Trophoblast cell (in vitro differentiated cells and primary cell): ENCODE data around the gene SLC35F1.

Source experiments
- DNase-seq, 2 donors: peaks; one replicate each; pipeline ENCODE4 v3.0.0-alpha.2; 2016
- H2AFZ ChIP-seq: 2 replicates; pipeline ENCODE4 v1.6.1; 2013; ENCODE audit warnings: low read length, moderate library complexity, mild to moderate bottlenecking; ENCODE audit not compliant: insufficient read depth, poor library complexity
- H2AK5ac ChIP-seq: 2 replicates; pipeline ENCODE4 v1.6.1; 2013; ENCODE audit warnings: mild to moderate bottlenecking, low read length
- H2BK120ac ChIP-seq: 2 replicates; pipeline ENCODE4 v1.6.1; 2013; ENCODE audit warnings: low read length, mild to moderate bottlenecking, moderate library complexity; ENCODE audit not compliant: insufficient read depth, poor library complexity
- H2BK12ac ChIP-seq: 2 replicates; pipeline ENCODE4 v1.6.1; 2013; ENCODE audit warnings: mild to moderate bottlenecking, low read length, moderate library complexity
- H2BK5ac ChIP-seq: 2 replicates; pipeline ENCODE4 v1.6.1; 2013; ENCODE audit warnings: low read length, low read depth, moderate library complexity, mild to moderate bottlenecking; ENCODE audit not compliant: poor library complexity
- H3K14ac ChIP-seq: 2 replicates; pipeline ENCODE4 v1.6.1; 2013; ENCODE audit warnings: mild to moderate bottlenecking, low read length
- H3K18ac ChIP-seq: 2 replicates; pipeline ENCODE4 v1.6.1; 2013; ENCODE audit warnings: mild to moderate bottlenecking, low read length
- H3K23ac ChIP-seq: 2 replicates; pipeline ENCODE4 v1.6.1; 2013; ENCODE audit warnings: low read length
- H3K27ac ChIP-seq: 2 replicates; pipeline ENCODE4 v1.5.1; 2013; ENCODE audit warnings: low read depth, mild to moderate bottlenecking, inconsistent platforms, low read length, moderate library complexity
- H3K27me3 ChIP-seq: 2 replicates; pipeline ENCODE4 v1.6.1; 2013; ENCODE audit warnings: inconsistent platforms, mild to moderate bottlenecking, low read length, moderate library complexity; ENCODE audit not compliant: insufficient read depth
- H3K36me3 ChIP-seq, 2 experiments: 1 replicate in 1 of 2; 2 replicates in 1 of 2; pipeline ENCODE4 v1.6.1; 2013; ENCODE audit warnings: low read length in 2 of 2, mild to moderate bottlenecking in 2 of 2, moderate library complexity in 1 of 2; ENCODE audit not compliant: insufficient read depth in 2 of 2, control insufficient read depth in 1 of 2
- H3K4ac ChIP-seq: 2 replicates; pipeline ENCODE4 v1.6.1; 2013; ENCODE audit warnings: low read depth, mild to moderate bottlenecking, low read length, moderate library complexity
- H3K4me1 ChIP-seq, 2 experiments: 1 replicate in 1 of 2; 2 replicates in 1 of 2; pipeline ENCODE4 v1.6.1; 2013; ENCODE audit warnings: low read length in 2 of 2, mild to moderate bottlenecking in 2 of 2, moderate library complexity in 1 of 2; ENCODE audit not compliant: insufficient read depth in 2 of 2, control insufficient read depth in 1 of 2
- H3K4me2 ChIP-seq: 2 replicates; pipeline ENCODE4 v1.6.1; 2013; ENCODE audit warnings: inconsistent platforms, mild to moderate bottlenecking, low read length, moderate library complexity
- H3K4me3 ChIP-seq: 2 replicates; pipeline ENCODE4 v1.5.1; 2013; ENCODE audit warnings: mild to moderate bottlenecking, low read depth, low read length, inconsistent platforms
- H3K79me1 ChIP-seq: one replicate; pipeline ENCODE4 v1.6.1; 2013; ENCODE audit warnings: low read length
- H3K79me2 ChIP-seq: 2 replicates; pipeline ENCODE4 v1.6.1; 2013; ENCODE audit warnings: low read length, mild to moderate bottlenecking; ENCODE audit not compliant: control insufficient read depth, insufficient read depth, poor library complexity
- H3K9ac ChIP-seq: 2 replicates; pipeline ENCODE4 v1.6.1; 2013; ENCODE audit warnings: mild to moderate bottlenecking, low read length
- H3K9me3 ChIP-seq: 2 replicates; pipeline ENCODE4 v1.6.1; 2013; ENCODE audit warnings: low read depth, mild to moderate bottlenecking, control low read depth, inconsistent platforms, low read length; ENCODE audit not compliant: insufficient read depth
- H4K12ac ChIP-seq: 2 replicates; pipeline ENCODE4 v1.6.1; 2013; ENCODE audit warnings: low read depth, mild to moderate bottlenecking, low read length, moderate library complexity
- H4K8ac ChIP-seq: 2 replicates; pipeline ENCODE4 v1.6.1; 2013; ENCODE audit warnings: low read depth, mild to moderate bottlenecking, low read length, moderate library complexity
- H4K91ac ChIP-seq: one replicate; pipeline ENCODE4 v1.6.1; 2013; ENCODE audit warnings: low read depth, mild to moderate bottlenecking, low read length, moderate library complexity
- WGBS: extraction: QIAGEN DNeasy Blood & Tissue Kit; methylation state at CpG from one replicate; pipeline ENCODE4 v1.1.7; 2013; ENCODE audit warnings: missing lambda C conversion rate; ENCODE audit not compliant: insufficient read length, insufficient coverage; ENCODE audit errors: extremely low coverage; 5-methylcytosine and 5-hydroxymethylcytosine counted together

SLC35F1 gene

DNA sequence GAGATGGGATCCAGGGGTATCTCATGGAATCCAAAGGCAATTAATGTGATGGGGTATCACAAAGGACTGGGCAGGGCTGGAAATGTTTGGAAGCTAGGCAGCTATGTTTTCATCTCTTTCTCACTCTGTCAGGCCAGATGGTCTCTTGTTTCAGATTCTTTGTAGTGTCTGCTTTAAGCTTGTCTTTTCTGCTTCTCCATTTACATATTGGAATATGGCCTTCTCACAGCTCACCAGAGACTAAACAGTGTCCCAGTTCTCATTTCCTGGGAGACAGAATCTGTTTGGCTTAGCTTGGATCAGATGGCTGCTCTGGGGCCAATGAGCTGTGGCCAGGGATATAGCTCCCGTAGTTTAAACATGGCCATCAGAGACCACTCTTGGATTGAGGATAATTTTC, 78.9 kb downstream of the SLC35F1 start:
- WGBS, result no CpG with 5 or more reads among the region's 1 CpG
- H4K12ac ChIP-seq, result no peak overlapping the region

DNA sequence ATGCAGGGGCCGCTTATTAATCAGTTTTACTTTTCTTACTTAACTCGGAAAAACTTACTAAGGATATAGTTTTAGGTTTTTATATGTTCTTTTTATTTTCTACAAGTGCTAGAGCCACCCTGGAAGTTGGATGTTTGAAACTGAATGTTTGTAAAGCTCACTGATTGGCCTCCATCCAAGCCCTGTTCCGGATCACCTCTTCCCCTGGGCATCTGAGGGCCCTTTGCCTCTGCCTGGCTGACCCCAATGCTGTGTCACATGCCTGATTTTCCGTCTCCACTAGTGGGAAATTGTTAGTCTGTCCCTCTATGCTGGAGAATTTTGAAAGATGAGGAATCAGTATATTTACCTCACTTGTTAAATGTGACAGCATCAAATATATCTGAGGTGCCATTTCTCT, 79.3 kb downstream of the SLC35F1 start:
- no CpG with 5 or more reads among the region's 4 CpGs for WGBS
- no peak overlapping the region for H2AK5ac ChIP-seq
- no peak overlapping the region for H3K4me3 ChIP-seq
- no peak overlapping the region for H2BK12ac ChIP-seq
- no peak overlapping the region for H4K8ac ChIP-seq
- H3K79me1 ChIP-seq, result no peaks in the 10 kb centered on the region
- H2BK120ac ChIP-seq, result no peak overlapping the region
- H4K91ac ChIP-seq, result no peak overlapping the region
- no peak overlapping the region for H2BK5ac ChIP-seq
- no peak overlapping the region for H3K27ac ChIP-seq
- no peak for DNase-seq
- no peak overlapping the region for H2AFZ ChIP-seq
- H3K14ac ChIP-seq, result no peak overlapping the region
- H3K4me2 ChIP-seq, result no peak overlapping the region
- no peak overlapping the region for H3K23ac ChIP-seq
- H4K12ac ChIP-seq, result no peak overlapping the region
- H3K9ac ChIP-seq, result no peak overlapping the region
- H3K9me3 ChIP-seq, result no peaks in the 10 kb centered on the region
- H3K36me3 ChIP-seq, result no peaks in the 10 kb centered on the region
- no peak overlapping the region for H3K4ac ChIP-seq
- no peaks in the 10 kb centered on the region for H3K27me3 ChIP-seq
- H3K79me2 ChIP-seq, result no peaks in the 10 kb centered on the region
- no peaks in the 10 kb centered on the region for H3K4me1 ChIP-seq
- no peak overlapping the region for H3K18ac ChIP-seq

More for the DNA sequence above, 78.9 kb downstream of the SLC35F1 start:
- H2BK5ac ChIP-seq, result no peak overlapping the region
- H3K9me3 ChIP-seq, result no peaks in the 10 kb centered on the region
- H3K27ac ChIP-seq, result no peak overlapping the region
- no peak overlapping the region for H2BK120ac ChIP-seq
- no peaks in the 10 kb centered on the region for H3K4me1 ChIP-seq
- no peaks in the 10 kb centered on the region for H3K27me3 ChIP-seq
- H2AK5ac ChIP-seq, result no peak overlapping the region
- no peaks in the 10 kb centered on the region for H3K36me3 ChIP-seq
- H3K18ac ChIP-seq, result no peak overlapping the region
- H3K4ac ChIP-seq, result no peak overlapping the region
- H2AFZ ChIP-seq, result no peak overlapping the region
- no peak overlapping the region for H3K4me3 ChIP-seq
- no peak overlapping the region for H3K14ac ChIP-seq
- H3K23ac ChIP-seq, result no peak overlapping the region
- DNase-seq, result no peak
- no peak overlapping the region for H3K9ac ChIP-seq
- H3K79me1 ChIP-seq, result no peaks in the 10 kb centered on the region
- H2BK12ac ChIP-seq, result no peak overlapping the region
- no peaks in the 10 kb centered on the region for H3K79me2 ChIP-seq
- H4K8ac ChIP-seq, result no peak overlapping the region
- no peak overlapping the region for H4K91ac ChIP-seq
- H3K4me2 ChIP-seq, result no peak overlapping the region

DNA sequence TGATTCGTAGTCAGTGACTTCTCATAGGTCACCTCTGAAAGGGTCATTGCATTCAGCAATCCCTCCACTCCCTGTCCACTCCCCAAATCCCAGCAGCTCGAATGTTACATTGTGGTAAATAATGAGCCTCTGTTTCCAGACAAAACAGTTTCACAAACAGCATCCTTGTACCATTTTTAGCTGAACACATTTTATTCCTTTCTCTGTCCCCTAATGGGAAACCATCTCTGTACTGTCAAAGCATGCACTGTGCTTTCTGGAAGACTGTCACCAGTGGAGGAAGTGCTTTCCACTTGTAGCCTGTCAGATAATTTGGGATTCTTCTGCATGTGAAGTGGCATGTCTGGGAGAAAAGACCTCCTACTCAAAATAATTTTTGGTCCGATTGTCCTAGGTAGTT, 82.0 kb downstream of the SLC35F1 start:
- H3K4me2 ChIP-seq, result no peak overlapping the region
- H3K14ac ChIP-seq, result no peak overlapping the region
- no peak overlapping the region for H3K18ac ChIP-seq
- H2BK12ac ChIP-seq, result no peak overlapping the region
- H3K23ac ChIP-seq, result peak overlapping the region; percentile 44
- DNase-seq, result no peak
- H4K8ac ChIP-seq, result no peak overlapping the region
- H3K27ac ChIP-seq, result no peak overlapping the region
- no peaks in the 10 kb centered on the region for H3K36me3 ChIP-seq
- H2BK5ac ChIP-seq, result no peak overlapping the region
- H2BK120ac ChIP-seq, result no peak overlapping the region
- H3K4me1 ChIP-seq, result no peaks in the 10 kb centered on the region
- whole genome bisulfite sequencing, result no CpG with 5 or more reads among the region's 3 CpGs
- no peak overlapping the region for H3K9ac ChIP-seq
- H2AK5ac ChIP-seq, result no peak overlapping the region
- no peaks in the 10 kb centered on the region for H3K27me3 ChIP-seq
- H3K4ac ChIP-seq, result no peak overlapping the region
- no peak overlapping the region for H4K91ac ChIP-seq
- H4K12ac ChIP-seq, result no peak overlapping the region
- no peaks in the 10 kb centered on the region for H3K9me3 ChIP-seq
- no peak overlapping the region for H2AFZ ChIP-seq
- no peak overlapping the region for H3K4me3 ChIP-seq
- H3K79me1 ChIP-seq, result no peaks in the 10 kb centered on the region
- no peaks in the 10 kb centered on the region for H3K79me2 ChIP-seq

DNA sequence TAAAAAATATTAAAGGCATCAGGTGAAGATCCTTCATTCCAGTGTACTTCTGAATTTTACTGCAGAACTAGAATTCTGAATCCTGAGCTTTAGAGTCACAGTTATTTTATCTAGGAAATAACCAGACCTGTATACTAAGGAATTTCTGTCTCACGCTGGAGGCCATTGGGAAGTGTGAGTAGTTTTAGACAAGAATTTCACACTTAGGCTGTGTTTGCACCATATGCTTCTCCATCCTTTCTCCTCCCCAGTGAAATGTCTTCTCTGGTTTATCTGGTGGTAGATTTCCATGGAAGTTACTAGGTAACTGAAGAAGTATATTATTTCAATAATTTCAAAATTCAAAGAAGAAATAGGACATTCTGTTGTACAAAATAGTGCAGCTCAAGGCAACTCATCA, 83.1 kb downstream of the SLC35F1 start:
- no peak overlapping the region for H2AFZ ChIP-seq
- H3K27ac ChIP-seq, result no peak overlapping the region
- no peaks in the 10 kb centered on the region for H3K27me3 ChIP-seq
- no peak overlapping the region for H4K8ac ChIP-seq
- H2BK5ac ChIP-seq, result no peak overlapping the region
- no peak overlapping the region for H4K91ac ChIP-seq
- H3K4me2 ChIP-seq, result no peak overlapping the region
- no peak overlapping the region for H3K4me3 ChIP-seq
- H2AK5ac ChIP-seq, result no peak overlapping the region
- no peak overlapping the region for H3K4ac ChIP-seq
- no peak overlapping the region for H3K9ac ChIP-seq
- no peak overlapping the region for H3K14ac ChIP-seq
- no peaks in the 10 kb centered on the region for H3K36me3 ChIP-seq
- no peak overlapping the region for H4K12ac ChIP-seq
- H3K23ac ChIP-seq, result no peak overlapping the region
- DNase-seq, result no peak
- no peak overlapping the region for H3K18ac ChIP-seq
- no peaks in the 10 kb centered on the region for H3K4me1 ChIP-seq
- no peak overlapping the region for H2BK12ac ChIP-seq
- no peaks in the 10 kb centered on the region for H3K9me3 ChIP-seq
- no CpG with 5 or more reads among the region's 1 CpG for WGBS
- no peaks in the 10 kb centered on the region for H3K79me1 ChIP-seq
- no peak overlapping the region for H2BK120ac ChIP-seq
- no peaks in the 10 kb centered on the region for H3K79me2 ChIP-seq
